Raji (cell line): Measurements from ENCODE around the gene SORCS2.

ENCODE experiments used
- POLR2A ChIP-seq: IDR thresholded peaks from 2 replicates; pipeline ENCODE4 v1.6.1; 2011; ENCODE audit warnings: low read depth, low read length, control low read depth; ENCODE audit not compliant: insufficient read depth

The SORCS2 gene

DNA sequence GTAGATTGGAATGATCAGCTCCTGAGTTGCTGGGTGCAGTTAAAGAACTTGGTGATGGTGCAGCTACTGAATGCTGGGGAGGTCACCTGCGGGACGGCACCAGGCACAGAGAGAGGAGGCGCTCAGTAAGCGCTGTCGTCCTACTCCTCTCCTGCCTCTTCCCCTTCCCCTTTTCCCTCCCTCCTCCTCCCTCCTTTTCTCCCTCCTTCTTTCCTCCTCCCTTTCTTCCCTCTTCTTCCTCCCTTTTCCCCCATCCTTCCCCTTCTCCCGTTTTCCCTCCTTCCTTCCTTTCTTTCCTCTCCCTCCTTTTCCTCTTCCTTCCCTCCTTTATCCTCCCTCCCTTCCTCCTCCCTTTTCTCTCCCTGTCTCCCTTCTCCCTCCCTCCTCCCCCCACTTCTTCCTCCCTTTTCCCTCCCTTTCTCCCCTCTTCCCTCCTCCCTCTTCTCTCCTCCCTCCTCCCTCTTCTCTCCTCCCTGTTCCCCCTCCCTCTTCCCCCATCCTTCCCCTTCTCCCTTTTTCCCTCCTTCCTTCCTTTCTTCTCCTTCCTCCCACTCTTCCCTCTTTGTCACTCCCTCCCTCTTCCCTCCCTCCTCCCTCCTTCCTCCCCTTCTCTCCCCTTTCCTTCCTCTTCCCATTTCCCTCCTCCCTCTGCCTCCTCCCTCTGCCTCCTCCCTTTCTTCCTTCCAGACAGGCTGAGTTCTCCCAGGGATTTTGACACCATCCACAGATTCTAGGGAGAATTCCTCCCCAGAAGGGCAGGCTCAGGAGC lies 330.3 kb downstream of the SORCS2 start:
- no peak for TF ChIP-seq POLR2A

DNA sequence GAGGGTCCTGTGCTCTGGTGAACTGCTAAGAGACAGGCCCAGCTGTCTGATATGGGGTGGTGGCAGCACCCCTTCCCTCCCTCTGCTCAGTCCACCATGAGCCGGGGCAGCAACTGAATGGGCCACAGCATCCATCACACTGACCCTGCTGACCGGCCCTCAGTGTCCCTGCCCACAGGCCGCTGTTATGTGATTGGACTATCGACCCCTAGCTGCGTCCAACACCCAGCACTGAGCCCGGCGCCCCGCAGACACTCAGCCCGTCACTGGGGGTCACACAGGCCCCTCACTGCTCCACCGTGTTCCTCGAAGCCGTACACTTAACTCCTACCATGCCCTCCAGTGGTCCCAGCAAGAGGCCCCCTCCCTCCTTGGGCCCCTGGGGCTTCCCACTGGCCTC lies 331.2 kb downstream of the SORCS2 start:
- TF ChIP-seq POLR2A, result no peak

DNA sequence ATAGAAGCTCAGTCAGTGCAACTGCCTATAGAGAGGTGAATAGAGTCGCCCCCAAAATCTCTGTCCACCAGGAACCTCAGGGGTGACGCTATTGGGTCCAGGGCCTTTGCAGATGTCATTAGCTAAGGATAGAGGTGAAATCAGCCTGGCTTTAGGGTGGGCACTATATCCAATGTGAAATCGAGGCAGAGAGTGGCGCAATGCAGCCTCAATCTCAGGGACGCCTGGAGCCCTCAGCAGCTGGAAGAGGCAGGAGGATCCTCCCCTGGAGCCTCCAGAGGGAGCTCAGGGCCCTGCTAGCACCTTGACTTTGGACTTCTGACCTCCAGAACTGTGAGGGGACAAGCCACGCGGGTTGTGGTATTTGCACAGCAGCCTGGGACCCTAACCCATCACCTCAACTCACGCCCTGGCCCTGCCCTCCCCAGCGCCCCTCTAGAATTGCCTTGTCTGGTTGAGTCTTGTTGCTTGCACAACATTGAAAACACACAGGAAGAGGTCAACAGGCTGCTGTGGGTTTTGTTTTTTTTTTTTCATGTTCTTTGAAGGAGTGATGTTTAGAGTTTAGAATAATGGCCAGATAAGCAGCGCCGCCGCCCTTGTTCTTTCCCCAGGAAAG lies 331.8 kb downstream of the SORCS2 start:
- TF ChIP-seq POLR2A, result no peak

- TF ChIP-seq POLR2A, result no peak
Observed at GRCh38 chr4:7524843-7525242, 332.5 kb downstream of the SORCS2 start.

- TF ChIP-seq POLR2A, result no peak
Observed at GRCh38 chr4:7526491-7526890, 334.2 kb downstream of the SORCS2 start.

DNA sequence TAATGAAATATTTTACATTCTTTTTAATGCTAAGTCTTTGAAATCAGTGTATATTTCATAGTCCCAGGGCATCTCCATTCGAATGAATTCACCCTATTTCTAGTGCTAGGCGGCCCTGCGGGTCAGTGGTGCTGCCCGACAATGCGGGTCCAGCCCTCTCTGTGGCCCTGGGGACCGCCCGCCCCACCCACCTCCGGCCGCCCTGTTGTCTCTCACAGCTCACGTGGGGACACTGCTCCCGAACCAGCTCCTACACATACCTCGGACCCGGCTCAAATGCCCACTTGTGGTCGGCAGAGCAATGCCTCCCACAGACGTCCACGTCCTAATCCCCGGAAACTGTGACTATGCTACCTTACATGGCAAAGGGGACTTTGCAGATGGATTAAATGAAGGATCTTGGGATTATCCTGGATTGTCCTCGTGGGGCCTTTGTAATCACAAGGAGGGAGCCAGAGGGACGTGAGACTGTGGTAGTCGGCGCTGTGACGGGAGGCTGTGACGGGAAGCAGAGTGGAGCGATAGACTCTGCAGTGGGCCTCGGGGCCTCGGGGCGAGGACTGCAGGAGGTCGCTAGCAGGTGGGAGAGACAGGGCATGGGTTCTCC lies 334.7 kb downstream of the SORCS2 start:
- TF ChIP-seq POLR2A, result no peak

DNA sequence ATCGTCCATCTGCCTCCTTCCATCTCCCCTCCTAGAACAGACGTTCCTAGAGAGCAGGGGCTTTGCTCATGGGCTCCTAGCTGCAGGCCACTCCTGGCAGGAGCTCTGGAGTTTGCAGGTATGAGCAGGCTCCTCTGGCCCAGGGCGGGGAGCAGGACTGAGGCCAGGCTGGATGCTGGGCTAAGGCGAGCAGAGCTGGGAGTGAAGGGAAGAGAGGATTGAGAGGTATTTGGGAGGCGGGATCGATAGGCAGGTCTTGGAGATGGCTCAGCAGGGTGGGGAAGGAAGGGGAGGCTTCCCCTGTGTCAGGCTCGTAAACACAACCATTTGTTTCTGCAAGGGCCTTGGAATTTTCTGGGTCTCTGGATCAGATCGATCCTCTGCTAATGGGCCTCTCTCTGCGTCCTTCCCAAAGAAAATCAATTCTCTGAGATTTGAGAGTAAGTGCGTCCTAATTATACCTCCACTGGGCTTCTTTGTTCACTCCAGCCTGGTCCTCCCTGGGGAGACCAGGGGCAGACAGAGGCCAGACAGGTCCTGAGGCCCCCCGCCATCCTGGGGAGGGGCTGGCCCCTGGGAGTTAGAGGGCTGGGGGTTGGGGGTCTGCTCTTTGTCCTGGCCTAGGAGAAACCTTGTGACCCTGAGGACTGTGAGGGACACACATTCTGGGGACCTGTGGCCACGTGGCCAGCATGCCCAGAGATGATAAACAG lies 337.2 kb downstream of the SORCS2 start:
- no peak for TF ChIP-seq POLR2A

DNA sequence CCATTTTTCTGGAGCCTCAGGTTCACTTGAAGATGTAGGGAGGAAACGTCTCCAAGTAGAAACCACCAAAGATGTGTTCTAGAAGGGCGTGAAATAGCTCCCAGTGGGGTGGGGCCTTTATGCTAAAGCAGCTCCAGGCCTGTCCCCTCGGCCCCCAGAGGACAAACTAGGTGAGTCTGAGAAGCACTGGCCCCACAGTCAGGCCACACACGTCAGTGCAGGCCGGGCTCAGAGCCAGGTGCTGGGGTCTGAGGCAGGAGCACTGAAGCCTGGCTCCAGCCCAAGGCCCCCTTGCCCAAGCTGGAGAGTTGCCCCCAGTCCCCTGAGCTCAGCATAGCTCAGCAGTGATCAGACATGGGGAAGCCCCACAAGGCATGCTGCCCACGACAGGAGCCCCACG lies 337.7 kb downstream of the SORCS2 start:
- no peak for TF ChIP-seq POLR2A

DNA sequence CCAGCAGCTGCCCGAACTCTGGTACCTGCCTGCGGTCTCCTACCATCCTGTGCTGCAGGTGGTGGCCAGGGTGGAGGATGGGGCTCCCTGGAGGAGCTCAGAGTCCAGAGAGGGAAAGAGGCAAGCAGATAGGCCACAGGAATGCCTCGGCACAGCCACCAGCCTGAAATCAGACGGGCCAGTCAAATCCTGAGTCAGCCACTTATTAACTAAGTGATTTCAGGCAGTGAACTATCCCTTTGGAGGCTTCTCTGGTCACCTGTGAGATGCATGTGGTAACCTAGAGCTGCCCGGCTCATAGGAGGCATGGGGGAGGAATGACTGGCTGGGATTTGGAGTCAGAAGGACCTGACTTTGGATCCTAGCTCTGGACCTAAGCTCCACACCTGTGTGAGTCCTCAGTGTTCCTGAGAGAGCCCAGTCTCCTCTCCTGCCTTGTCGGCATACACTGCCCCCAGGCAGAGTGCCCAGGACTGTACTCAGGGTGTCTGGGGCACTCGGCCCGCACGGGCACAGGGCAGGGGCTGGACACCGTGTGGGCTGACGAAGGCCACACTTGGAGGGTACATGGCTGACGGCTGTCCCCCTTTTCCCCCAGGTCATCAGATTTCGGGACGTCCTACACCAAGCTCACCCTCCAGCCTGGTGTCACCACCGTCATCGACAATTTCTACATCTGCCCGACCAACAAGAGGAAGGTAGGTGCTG lies 338.7 kb downstream of the SORCS2 start:
- no peak for TF ChIP-seq POLR2A

DNA sequence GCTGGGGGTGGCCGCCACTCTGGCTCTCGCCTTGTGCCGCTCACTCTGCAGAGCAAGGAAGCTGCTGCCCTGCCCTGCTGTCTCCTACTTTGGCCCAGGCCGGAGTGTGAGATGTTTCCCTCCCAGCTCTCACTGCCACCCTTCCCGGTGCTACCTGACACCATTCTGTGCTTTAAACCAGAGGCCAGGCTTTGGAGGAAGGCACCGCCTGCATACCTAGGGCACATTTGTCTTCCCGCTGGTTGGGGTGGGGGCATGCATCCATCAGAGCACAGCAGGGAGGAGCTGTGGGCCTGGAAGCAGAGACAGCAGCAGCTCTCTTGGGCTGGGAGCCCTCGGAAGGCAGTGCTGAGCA lies 339.3 kb downstream of the SORCS2 start:
- no peak for TF ChIP-seq POLR2A

DNA sequence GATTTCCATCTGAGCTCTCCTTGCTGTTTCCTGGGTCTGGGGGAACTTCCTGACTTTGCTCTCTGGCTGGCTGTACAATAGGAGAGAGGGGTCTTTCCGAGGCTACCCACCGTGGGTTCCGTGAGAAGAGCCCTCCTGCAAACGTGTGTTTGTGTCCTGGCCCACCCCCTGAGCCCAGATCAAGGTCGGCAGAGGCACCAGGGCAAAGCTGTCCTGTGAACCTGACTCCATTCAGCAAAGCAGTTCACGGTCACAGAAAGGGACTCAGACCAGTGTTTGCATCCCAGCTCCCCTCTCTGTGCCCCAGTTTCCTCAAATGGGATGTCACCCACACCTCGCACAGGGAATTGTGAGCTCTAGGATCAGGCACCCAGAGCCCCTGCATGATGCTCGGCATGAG lies 339.7 kb downstream of the SORCS2 start:
- TF ChIP-seq POLR2A, result no peak

DNA sequence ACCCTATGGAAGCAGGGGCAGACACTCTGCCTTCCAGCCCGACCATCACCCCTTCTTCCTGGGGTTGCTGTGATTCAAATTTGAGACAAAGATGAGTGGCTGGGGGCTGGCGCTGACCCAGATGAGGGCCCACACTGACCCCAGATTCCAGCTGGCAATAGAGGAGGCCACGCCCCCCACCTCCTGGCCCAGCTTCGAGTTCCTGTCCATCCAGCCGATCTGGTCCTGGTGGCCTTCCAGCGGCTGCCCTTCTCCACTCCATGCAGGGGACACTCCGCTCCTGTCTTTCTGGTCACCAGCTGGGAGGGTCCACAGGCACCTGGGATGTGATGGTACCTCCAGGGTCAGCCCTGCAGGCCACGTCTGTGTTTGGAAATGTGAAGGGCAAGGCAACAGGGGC lies 340.9 kb downstream of the SORCS2 start:
- no peak for TF ChIP-seq POLR2A

DNA sequence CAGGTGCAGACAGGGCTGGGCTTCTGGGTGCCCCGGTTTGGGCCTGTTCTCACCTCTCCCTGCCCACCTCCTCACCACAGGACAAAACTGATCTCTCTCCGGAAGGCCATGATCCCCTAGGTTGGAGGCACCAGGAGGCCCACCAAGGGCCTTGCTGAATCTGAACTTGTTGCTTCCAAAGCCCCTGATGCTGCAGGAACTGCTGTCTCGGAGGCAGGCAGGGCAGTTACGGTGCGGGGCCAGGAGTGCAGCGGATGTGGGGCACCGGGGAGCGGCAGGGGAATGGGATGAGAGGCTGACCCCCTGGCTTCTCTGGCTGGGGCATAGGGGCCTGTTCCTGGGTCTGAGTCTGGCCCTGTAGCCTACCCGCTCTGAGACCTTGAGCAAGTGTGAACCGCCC lies 342.8 kb downstream of the SORCS2 start:
- TF ChIP-seq POLR2A, result no peak

GRCh38 chr4:7535619-7536018 lies 343.3 kb downstream of the SORCS2 start:
- TF ChIP-seq POLR2A, result no peak

GRCh38 chr4:7536876-7537275 lies 344.5 kb downstream of the SORCS2 start:
- TF ChIP-seq POLR2A, result no peak
